Uterus (tissue), 2 donors: Measurements from ENCODE around the gene KCNQ2.

ENCODE experiments used
- CTCF ChIP-seq, 4 experiments: fragments of 200-600 bp in 2 of 4; fragments of 450-650 bp in 2 of 4; sonication (generic) in 2 of 4; IDR thresholded peaks; one replicate each; pipeline ENCODE4 v1.5.1; 2016 to 2019; ENCODE audit warnings: antibody characterized with exemption in 4 of 4, mild to moderate bottlenecking in 2 of 4, moderate library complexity in 1 of 4
- POLR2A ChIP-seq, 2 donors: fragments of 450-650 bp; IDR thresholded peaks; one replicate each; pipeline ENCODE4 v1.6.1; 2016; ENCODE audit warnings: antibody characterized with exemption in 2 of 2, mild to moderate bottlenecking in 1 of 2, moderate library complexity in 1 of 2

GRCh38 chr20:63507083-63507743, 34.8 kb upstream of the KCNQ2 start:
- TF ChIP-seq CTCF (IDR thresholded peaks at IDR 0.05) (no peak), POLR2A (IDR thresholded peaks at IDR 0.05) (no peak)
